HG03060 (cell line): ENCODE measurements around the gene TSHZ1.
"Not testable (repeated sequence)": the region's sequence is repeated elsewhere in the genome, so short reads cannot be mapped to it uniquely, and the experiment has no call there.

Experiments
- ATAC-seq: cut with Tn5 transposase; IDR thresholded peaks from one replicate; pipeline ENCODE4 v1.9.1; 2021; ENCODE audit warnings: low read depth, moderate number of reproducible peaks; ENCODE audit not compliant: unreplicated experiment

The TSHZ1 gene

GRCh38 chr18:75290737-75291358, 80.3 kb downstream of the TSHZ1 start:
- ATAC-seq: no peak

- no peak for ATAC-seq
Observed at GRCh38 chr18:75291460-75291859, 80.9 kb downstream of the TSHZ1 start.

- ATAC-seq: no peak
Observed at GRCh38 chr18:75293591-75293990, 83.0 kb downstream of the TSHZ1 start.

- ATAC-seq: no peak
Observed at GRCh38 chr18:75297731-75298130, 87.1 kb downstream of the TSHZ1 start.

- ATAC-seq: no peak
Observed at GRCh38 chr18:75304678-75305557, 94.3 kb downstream of the TSHZ1 start.

GRCh38 chr18:75305984-75306383, 95.4 kb downstream of the TSHZ1 start:
- ATAC-seq: no peak

GRCh38 chr18:75307530-75307929, 96.9 kb downstream of the TSHZ1 start:
- no peak for ATAC-seq

- ATAC-seq: no peak
Observed at GRCh38 chr18:75309564-75309963, 99.0 kb downstream of the TSHZ1 start.

GRCh38 chr18:75314117-75314516, 103.5 kb downstream of the TSHZ1 start:
- no peak for ATAC-seq

- no peak for ATAC-seq
Observed at GRCh38 chr18:75314606-75315005, 104.0 kb downstream of the TSHZ1 start.

- ATAC-seq: no peak
Observed at GRCh38 chr18:75316223-75316622, 105.6 kb downstream of the TSHZ1 start.

- ATAC-seq: no peak
Observed at GRCh38 chr18:75316826-75317225, 106.2 kb downstream of the TSHZ1 start.

GRCh38 chr18:75317300-75317699, 106.7 kb downstream of the TSHZ1 start:
- no peak for ATAC-seq

GRCh38 chr18:75317703-75318102, 107.1 kb downstream of the TSHZ1 start:
- ATAC-seq: no peak

- ATAC-seq: no peak
Observed at GRCh38 chr18:75319905-75320304, 109.3 kb downstream of the TSHZ1 start.

GRCh38 chr18:75320506-75320905, 109.9 kb downstream of the TSHZ1 start:
- ATAC-seq: no peak

GRCh38 chr18:75321431-75321830, 110.8 kb downstream of the TSHZ1 start:
- no peak for ATAC-seq

- ATAC-seq: no peak
Observed at GRCh38 chr18:75322206-75322605, 111.6 kb downstream of the TSHZ1 start.

GRCh38 chr18:75323821-75324585, 113.4 kb downstream of the TSHZ1 start:
- ATAC-seq: no peak

GRCh38 chr18:75324686-75325257, 114.2 kb downstream of the TSHZ1 start:
- no peak for ATAC-seq

- ATAC-seq: not testable (repeated sequence)
Observed at GRCh38 chr18:75329753-75330152, 119.2 kb downstream of the TSHZ1 start.
